ENCODE measurements around the gene GET3. TPM values are rescaled to one million over a fixed set of nuclear protein-coding genes. Genes with fewer than 3 reads are reported as not detected.

GET3 gene
- polyA plus RNA-seq, 3 donors = 97.5 to 122 (median 108) TPM

DNA sequence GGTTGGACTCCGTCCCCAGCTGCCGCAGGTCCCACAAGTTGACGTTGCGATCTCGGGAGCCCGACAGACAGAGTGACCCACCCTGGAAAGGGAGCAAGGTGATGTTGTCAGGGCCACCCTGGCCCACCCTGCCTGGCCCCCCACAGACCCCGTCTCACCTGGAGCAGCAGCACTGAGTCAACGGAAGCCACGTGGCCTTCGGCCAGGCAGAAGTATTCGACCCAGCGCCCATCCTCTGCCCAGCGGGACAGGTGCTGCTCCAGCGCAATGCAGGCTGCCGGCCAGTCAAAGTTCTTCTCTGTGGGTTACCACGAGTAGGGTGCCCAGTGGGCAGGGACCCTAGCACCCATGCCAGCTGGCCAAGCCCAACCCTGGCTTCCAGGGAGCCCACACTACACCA is 42.7 kb upstream of the GET3 start:
- no peak overlapping the region for H3K4me2 ChIP-seq (replicated peaks; ENCODE audit: extremely low read depth, low read length, poor library complexity, severe bottlenecking)

DNA sequence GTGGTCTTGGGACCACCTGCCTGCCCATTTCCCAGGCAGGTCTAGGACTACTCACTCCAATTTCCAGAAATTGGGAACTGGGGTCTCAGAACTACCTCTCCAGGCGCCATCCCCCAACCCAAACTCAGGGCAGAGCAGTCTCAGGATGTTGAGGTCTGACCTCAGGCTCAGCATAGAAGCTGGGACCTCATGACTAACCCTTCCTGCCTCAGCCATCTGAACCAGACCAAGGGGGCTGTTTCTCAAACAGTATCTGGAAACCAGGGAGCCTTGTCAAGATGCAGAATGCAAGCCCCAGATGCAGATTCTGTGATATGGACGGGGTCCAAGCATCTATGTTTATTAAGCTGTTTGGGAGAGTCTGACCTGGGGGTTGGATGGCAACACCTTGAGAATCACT is 42.2 kb upstream of the GET3 start:
- H4K20me1 ChIP-seq (ENCODE audit: insufficient read depth, low read length) = no peaks in the 10 kb centered on the region
- Mint-ChIP-seq H3K36me3 (peaks cover 5 to 11% of the 10 kb centered on the region in 2 donors), H3K27me3 (ENCODE audit: low read depth in 3 of 3) (peaks cover 0 to 1% (median 0%) of the 10 kb centered on the region in 3 donors), H3K4me3 (no peak overlapping the region), H3K4me1 (peaks cover 20% of the 10 kb centered on the region), H3K9me3 (no peaks in the 10 kb centered on the region), H3K27ac (peak overlapping the region in 1 of 7 donors; percentile 26)
- no peak overlapping the region for H3K27ac ChIP-seq (ENCODE audit: low read depth in 1 of 2, low read length in 2 of 2)
- intact Hi-C loops (cut with micrococcal nuclease) = no loop called here
- peaks cover 29 to 32% of the 10 kb centered on the region in 2 donors for H3K4me1 ChIP-seq (ENCODE audit: control insufficient read depth in 1 of 2, insufficient read depth in 2 of 2, low read length in 2 of 2)
- no peaks in the 10 kb centered on the region for H3K9me3 ChIP-seq (replicated peaks in 1 of 2; ENCODE audit: control insufficient read depth in 1 of 2, insufficient read depth in 1 of 2, low read length in 2 of 2)
- no peak overlapping the region for H3K4me2 ChIP-seq (replicated peaks; ENCODE audit: extremely low read depth, low read length, poor library complexity, severe bottlenecking)
- H3K36me3 ChIP-seq (replicated peaks in 1 of 2; ENCODE audit: control insufficient read depth in 1 of 2, insufficient read depth in 2 of 2, low read length in 2 of 2) = peaks cover 0 to 4% of the 10 kb centered on the region in 2 donors
- H3K4me3 ChIP-seq (replicated peaks in 1 of 3; ENCODE audit: low read depth in 2 of 3, low read length in 3 of 3) = no peak overlapping the region
- DNase-seq = no peak
- H3K79me2 ChIP-seq (ENCODE audit: insufficient read depth, low read length) = no peaks in the 10 kb centered on the region
- no peak overlapping the region for H3K9ac ChIP-seq (ENCODE audit: insufficient read depth, low read length, poor library complexity, severe bottlenecking)
- 45% methylated on average over 2 of the region's 2 CpGs for WGBS (ENCODE audit: insufficient coverage)
- TF ChIP-seq, protein P1, sequence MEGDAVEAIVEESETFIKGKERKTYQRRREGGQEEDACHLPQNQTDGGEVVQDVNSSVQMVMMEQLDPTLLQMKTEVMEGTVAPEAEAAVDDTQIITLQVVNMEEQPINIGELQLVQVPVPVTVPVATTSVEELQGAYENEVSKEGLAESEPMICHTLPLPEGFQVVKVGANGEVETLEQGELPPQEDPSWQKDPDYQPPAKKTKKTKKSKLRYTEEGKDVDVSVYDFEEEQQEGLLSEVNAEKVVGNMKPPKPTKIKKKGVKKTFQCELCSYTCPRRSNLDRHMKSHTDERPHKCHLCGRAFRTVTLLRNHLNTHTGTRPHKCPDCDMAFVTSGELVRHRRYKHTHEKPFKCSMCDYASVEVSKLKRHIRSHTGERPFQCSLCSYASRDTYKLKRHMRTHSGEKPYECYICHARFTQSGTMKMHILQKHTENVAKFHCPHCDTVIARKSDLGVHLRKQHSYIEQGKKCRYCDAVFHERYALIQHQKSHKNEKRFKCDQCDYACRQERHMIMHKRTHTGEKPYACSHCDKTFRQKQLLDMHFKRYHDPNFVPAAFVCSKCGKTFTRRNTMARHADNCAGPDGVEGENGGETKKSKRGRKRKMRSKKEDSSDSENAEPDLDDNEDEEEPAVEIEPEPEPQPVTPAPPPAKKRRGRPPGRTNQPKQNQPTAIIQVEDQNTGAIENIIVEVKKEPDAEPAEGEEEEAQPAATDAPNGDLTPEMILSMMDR (IDR thresholded peaks at IDR 0.05) = no peak
- H2AFZ ChIP-seq (ENCODE audit: insufficient read depth, low read depth, low read length, poor library complexity, severe bottlenecking) = peak overlapping the region; percentile 97
- no peaks in the 10 kb centered on the region for H3K27me3 ChIP-seq (ENCODE audit: control insufficient read depth in 2 of 2, insufficient read depth in 2 of 2, low read length in 2 of 2)

More for the DNA sequence above, 42.7 kb upstream of the GET3 start:
- Mint-ChIP-seq H3K27me3 (ENCODE audit: low read depth in 3 of 3) (peaks cover 0 to 1% (median 0%) of the 10 kb centered on the region in 3 donors), H3K27ac (peak overlapping the region in 1 of 7 donors; percentile 40), H3K4me3 (no peak overlapping the region), H3K9me3 (no peaks in the 10 kb centered on the region), H3K4me1 (peaks cover 19% of the 10 kb centered on the region), H3K36me3 (peaks cover 4 to 6% of the 10 kb centered on the region in 2 donors)
- Histone ChIP-seq H3K27ac (ENCODE audit: low read depth in 1 of 2, low read length in 2 of 2) (no peak overlapping the region), H2AFZ (ENCODE audit: insufficient read depth, low read depth, low read length, poor library complexity, severe bottlenecking) (no peak overlapping the region), H3K79me2 (ENCODE audit: insufficient read depth, low read length) (no peaks in the 10 kb centered on the region), H3K9me3 (replicated peaks in 1 of 2; ENCODE audit: control insufficient read depth in 1 of 2, insufficient read depth in 1 of 2, low read length in 2 of 2) (no peaks in the 10 kb centered on the region), H3K27me3 (ENCODE audit: control insufficient read depth in 2 of 2, insufficient read depth in 2 of 2, low read length in 2 of 2) (no peaks in the 10 kb centered on the region), H3K4me3 (replicated peaks in 1 of 3; ENCODE audit: low read depth in 2 of 3, low read length in 3 of 3) (no peak overlapping the region), H3K4me1 (ENCODE audit: control insufficient read depth in 1 of 2, insufficient read depth in 2 of 2, low read length in 2 of 2) (peaks cover 29 to 32% of the 10 kb centered on the region in 2 donors), H4K20me1 (ENCODE audit: insufficient read depth, low read length) (no peaks in the 10 kb centered on the region), H3K9ac (ENCODE audit: insufficient read depth, low read length, poor library complexity, severe bottlenecking) (no peak overlapping the region), H3K36me3 (replicated peaks in 1 of 2; ENCODE audit: control insufficient read depth in 1 of 2, insufficient read depth in 2 of 2, low read length in 2 of 2) (no peaks in the 10 kb centered on the region)
- TF ChIP-seq, protein P1 (IDR thresholded peaks at IDR 0.05) = no peak
- DNase-seq = no peak
- intact Hi-C loops (cut with micrococcal nuclease) = no loop called here
- WGBS (ENCODE audit: insufficient coverage) = 90% methylated on average over 16 of the region's 16 CpGs
